C4-2B (cell line): ENCODE measurements around the gene FANCD2OS.

Experiments used
- H3K27ac ChIP-seq: fragments of 450-650 bp; 2 replicates; pipeline ENCODE4 v1.5.1; 2017
- ZFX ChIP-seq: fragments of 450-650 bp; IDR thresholded peaks from 2 replicates; pipeline ENCODE4 v1.6.1; 2017
- TF ChIP-seq, protein P1 (sequence below): fragments of 450-650 bp; conservative IDR thresholded peaks from 2 replicates; pipeline ENCODE4 v1.5.1; 2017; ENCODE audit warnings: mild to moderate bottlenecking

FANCD2OS gene, protein sequence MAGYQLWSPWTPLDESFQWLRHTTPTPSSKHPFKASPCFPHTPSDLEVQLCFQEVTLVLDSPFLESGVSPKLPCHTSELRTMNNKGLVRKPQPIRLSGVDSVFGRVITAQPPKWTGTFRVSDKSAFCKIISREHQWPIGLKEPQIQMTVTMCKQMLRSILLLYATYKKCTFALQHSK

DNA sequence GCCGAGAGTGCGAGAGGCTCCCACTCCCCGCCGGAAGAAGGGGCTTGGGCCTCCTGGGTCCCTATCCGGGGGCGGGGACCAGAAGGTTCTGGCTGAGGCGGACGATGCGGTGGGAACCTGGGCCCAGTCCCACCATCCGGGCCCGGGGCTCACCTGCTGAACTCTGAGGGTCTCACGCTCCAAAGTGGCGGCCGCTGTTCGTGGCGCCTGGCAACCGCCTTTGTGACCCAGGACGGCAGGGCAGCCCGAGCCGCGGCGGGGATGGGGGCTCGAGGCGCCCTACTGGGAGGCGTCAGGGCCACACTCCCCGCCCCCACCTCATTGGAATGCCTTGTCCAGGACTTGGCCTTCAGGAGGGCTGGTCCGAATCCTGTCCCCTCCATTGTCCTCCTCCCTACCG lies at the start of gene FANCD2OS:
FANCD2OS (minus strand) TSS at position 165 of the 400 bp plus-strand sequence. CDS start 3,481 bp downstream, outside the sequence.
- no peak for TF ChIP-seq ZFX
- TF ChIP-seq, protein P1, sequence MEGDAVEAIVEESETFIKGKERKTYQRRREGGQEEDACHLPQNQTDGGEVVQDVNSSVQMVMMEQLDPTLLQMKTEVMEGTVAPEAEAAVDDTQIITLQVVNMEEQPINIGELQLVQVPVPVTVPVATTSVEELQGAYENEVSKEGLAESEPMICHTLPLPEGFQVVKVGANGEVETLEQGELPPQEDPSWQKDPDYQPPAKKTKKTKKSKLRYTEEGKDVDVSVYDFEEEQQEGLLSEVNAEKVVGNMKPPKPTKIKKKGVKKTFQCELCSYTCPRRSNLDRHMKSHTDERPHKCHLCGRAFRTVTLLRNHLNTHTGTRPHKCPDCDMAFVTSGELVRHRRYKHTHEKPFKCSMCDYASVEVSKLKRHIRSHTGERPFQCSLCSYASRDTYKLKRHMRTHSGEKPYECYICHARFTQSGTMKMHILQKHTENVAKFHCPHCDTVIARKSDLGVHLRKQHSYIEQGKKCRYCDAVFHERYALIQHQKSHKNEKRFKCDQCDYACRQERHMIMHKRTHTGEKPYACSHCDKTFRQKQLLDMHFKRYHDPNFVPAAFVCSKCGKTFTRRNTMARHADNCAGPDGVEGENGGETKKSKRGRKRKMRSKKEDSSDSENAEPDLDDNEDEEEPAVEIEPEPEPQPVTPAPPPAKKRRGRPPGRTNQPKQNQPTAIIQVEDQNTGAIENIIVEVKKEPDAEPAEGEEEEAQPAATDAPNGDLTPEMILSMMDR: no peak
- no peak within 1 kb of the TSS for H3K27ac ChIP-seq

DNA sequence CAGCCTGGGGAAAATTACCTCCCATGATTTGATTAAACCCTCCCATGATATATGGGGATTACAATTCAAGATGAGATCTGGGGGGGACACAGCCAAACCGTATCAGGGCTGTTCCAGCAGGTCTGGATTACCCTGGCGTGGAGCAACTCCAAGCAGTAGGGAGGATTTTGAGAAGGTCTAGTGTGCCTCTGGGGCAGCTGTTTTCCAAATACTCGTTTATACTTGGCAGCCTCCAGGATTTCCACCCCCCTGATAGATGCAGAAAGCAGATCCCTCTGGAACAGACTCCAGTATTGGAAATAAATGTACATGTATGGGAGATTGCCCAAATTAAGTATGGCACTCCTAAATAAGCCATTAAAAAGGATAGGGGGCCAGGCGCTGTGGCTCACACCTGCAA lies 49.0 kb upstream of the FANCD2OS start:
- no peak overlapping the region for H3K27ac ChIP-seq
- no peak for TF ChIP-seq ZFX
- TF ChIP-seq, protein P1: no peak

DNA sequence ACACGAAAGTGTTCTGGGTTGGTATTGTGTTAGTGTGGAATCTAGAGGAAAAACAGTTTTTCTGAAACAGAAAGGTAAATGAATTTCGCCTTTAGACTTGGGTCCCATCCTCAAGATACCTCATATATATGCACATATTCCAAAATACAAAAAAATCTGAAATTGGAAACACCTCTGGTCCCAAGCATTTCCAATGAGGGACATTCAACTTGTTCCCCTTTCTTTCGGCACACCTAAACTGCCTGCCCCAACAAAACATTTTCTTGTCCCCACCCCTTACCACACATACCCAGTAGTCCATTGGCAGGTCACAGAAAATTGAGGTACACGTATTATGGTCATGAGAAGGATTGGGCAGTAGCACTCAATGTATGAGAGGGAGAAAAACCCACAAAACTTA lies 47.6 kb upstream of the FANCD2OS start:
- H3K27ac ChIP-seq: no peak overlapping the region
- TF ChIP-seq ZFX: no peak
- TF ChIP-seq, protein P1: no peak

DNA sequence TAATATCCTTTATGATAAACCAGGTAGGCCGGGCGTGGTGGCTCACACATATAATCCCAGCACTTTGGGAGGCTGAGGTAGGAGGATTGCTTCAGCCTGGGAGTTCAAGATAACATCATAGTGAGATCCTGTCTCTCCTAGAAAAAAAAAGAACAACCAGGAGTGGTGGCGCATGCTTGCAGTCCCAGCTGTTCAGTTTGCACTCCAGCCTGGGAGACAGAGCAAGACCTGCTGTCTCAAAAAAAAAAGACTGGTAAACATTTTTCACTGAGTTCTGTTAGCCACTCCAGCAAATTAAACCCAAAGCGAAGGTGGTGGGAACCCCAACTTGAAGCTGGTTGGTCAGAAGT lies 47.0 kb upstream of the FANCD2OS start:
- no peak for TF ChIP-seq ZFX
- TF ChIP-seq, protein P1: no peak

DNA sequence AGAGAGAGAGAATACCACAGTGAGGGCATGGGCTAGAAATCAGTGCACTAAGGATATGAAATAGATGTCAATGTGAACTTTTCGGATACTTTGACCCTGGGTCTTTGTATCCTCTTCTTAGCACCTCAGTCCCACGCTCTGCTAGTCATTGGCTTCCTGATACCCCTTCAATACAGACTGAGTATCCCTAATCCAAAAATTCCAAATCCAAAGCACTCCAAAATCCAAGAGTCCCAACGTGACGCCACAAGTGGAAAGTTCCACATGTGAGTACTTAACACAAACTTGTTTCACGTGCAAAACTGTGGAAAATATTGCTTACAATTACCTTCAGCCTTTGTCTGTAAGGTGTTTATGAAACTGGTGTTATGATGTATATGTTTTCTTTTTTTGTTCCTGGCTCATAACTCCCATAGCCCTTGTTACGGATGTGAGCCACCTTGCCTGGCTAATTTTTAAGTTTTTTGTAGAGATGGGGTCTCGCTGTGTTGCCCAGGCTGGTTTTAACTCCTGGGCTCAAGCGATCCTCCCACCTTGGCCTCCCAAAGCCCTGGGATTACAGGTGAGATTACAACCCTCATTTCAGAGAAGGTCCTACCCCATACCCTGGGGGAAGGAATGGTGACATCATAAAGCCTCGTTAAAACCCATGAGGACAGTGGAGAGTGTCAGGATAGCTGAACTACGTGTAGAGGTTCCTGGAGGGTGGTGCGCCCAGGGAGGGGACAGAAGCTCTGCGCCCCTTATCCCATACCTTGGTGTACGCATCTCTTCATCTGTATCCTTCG lies 46.5 kb upstream of the FANCD2OS start:
- no peak overlapping the region for H3K27ac ChIP-seq
- TF ChIP-seq, protein P1: no peak
- TF ChIP-seq ZFX: no peak

More for the DNA sequence above, 47.0 kb upstream of the FANCD2OS start:
- no peak overlapping the region for H3K27ac ChIP-seq

DNA sequence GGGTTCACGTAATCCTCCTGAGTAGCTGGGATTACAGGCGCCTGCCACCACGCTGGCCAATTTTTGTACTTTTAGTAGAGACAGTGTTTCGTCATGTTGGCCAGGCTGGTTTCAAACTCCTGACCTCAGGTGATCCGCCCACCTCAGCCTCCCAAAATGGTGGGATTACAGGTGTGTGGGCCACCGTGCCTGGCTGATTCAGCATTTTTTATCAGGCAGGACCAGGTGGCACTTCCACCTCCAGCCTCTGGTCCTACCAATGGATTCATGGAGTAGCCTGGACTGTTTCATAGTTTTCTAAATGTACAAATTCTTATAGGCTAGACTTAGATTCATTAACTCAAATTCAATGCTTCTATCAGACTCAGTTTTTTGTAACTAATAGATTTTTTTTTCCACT lies 42.9 kb upstream of the FANCD2OS start:
- H3K27ac ChIP-seq: no peak overlapping the region
- TF ChIP-seq ZFX: no peak
- TF ChIP-seq, protein P1: no peak

DNA sequence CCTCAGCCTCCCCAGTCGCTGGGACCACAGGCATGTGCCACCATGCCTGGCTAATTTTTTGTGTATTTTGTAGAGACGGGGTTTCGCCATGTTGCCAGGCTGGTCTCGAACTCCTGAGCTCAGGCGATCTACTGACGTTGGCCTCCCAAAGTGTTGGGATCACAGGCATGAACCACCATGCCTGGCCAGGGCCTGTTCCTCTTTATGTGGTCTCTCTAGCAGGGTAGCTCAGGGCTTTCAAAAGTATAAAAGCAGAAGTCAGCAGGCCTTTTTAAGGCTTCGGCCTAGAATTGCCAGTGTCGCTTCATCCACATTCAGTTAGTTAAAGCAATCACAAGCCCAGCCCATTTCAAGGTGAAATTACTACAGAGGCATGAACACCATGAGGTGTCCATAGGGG lies 41.2 kb upstream of the FANCD2OS start:
- TF ChIP-seq, protein P1: no peak
- TF ChIP-seq ZFX: no peak
- H3K27ac ChIP-seq: no peak overlapping the region
